HepG2 (cell line): ENCODE measurements around the gene NDNF.

Source experiments
- HOMEZ ChIP-seq: IDR thresholded peaks from 2 replicates; pipeline ENCODE4 v1.6.1; 2016; ENCODE audit warnings: low read depth
- PCBP2 ChIP-seq: fragments of 200-400 bp; formaldehyde crosslinking; optimal IDR thresholded peaks from 2 replicates; pipeline ENCODE3; 2018; ENCODE audit warnings: low read length, low read depth; ENCODE audit not compliant: poor library complexity, severe bottlenecking

- TF ChIP-seq HOMEZ (no peak), PCBP2 (no peak)
Measured at GRCh38 chr4:121070274-121070673, 2.1 kb downstream of the NDNF start.
